Endothelial cell of umbilical vein (primary cell): ENCODE measurements around the gene CCDC6. TPM values are rescaled to one million over a fixed set of nuclear protein-coding genes. Genes with fewer than 3 reads are reported as not detected.

Source experiments
- BruUV-seq: library from RNA; stranded (reverse); fragments of 400-500 nt; replicated peaks from 2 replicates; lab custom pipeline; 2021; lab: Mats Ljungman, UMichigan
- CTCF ChIA-PET: fragments of 300-600, 350-600 bp; sonication (Branson Sonifier 250); formaldehyde crosslinking; loops from one replicate; lab custom pipeline; 2021; ENCODE audit warnings: antibody characterized with exemption, inconsistent platforms; lab: Charles Lee
- POLR2A ChIA-PET: fragments of 300-600, 350-600 bp; sonication (Branson Sonifier 250); formaldehyde crosslinking; loops from one replicate; lab custom pipeline; 2021; ENCODE audit warnings: antibody characterized with exemption, inconsistent platforms; lab: Charles Lee
- DNase-seq: peaks from one replicate; pipeline ENCODE4 v3.0.0-alpha.2; 2011; ENCODE audit warnings: low read depth, low spot score
- FAIRE-seq: peaks from 2 replicates; lab custom pipeline; 2011; peaks lifted over from hg19 to GRCh38; lab: Jason Lieb, UNC
- H2AFZ ChIP-seq: 2 replicates; pipeline ENCODE4 v1.6.0; 2012; ENCODE audit warnings: low read depth, low read length, control low read depth, inconsistent platforms
- H3K27ac ChIP-seq: 2 replicates; pipeline ENCODE4 v1.5.1; 2011; ENCODE audit warnings: low read depth, mild to moderate bottlenecking, control low read depth, low read length, moderate library complexity; ENCODE audit not compliant: insufficient read depth
- H3K27me3 ChIP-seq, 2 experiments: 2 replicates each; pipeline versions ENCODE4 v1.6.0 to v1.6.1; 2011; ENCODE audit warnings: low read length in 2 of 2, mixed read lengths in 1 of 2; ENCODE audit not compliant: control insufficient read depth in 2 of 2, insufficient read depth in 2 of 2
- H3K36me3 ChIP-seq, 2 experiments: 2 replicates in 1 of 2; 3 replicates in 1 of 2; pipeline ENCODE4 v1.5.1; 2011; ENCODE audit warnings: low read length in 2 of 2, mild to moderate bottlenecking in 1 of 2, moderate library complexity in 1 of 2; ENCODE audit not compliant: control insufficient read depth in 2 of 2, insufficient read depth in 2 of 2; ENCODE audit errors: extremely low read depth in 1 of 2
- H3K4me1 ChIP-seq: 3 replicates; pipeline ENCODE4 v1.5.1; 2011; ENCODE audit warnings: mild to moderate bottlenecking, low read length; ENCODE audit not compliant: control insufficient read depth, insufficient read depth; ENCODE audit errors: extremely low read depth
- H3K4me2 ChIP-seq: 2 replicates; pipeline ENCODE4 v1.6.1; 2011; ENCODE audit warnings: low read length, control low read depth, mixed read lengths; ENCODE audit not compliant: insufficient read depth
- H3K4me3 ChIP-seq, 3 experiments: fragments of 200-600 bp in 1 of 3; sonication (generic), shearing (Covaris generic) in 1 of 3; replicated peaks in 1 of 3; 2 replicates each; pipeline ENCODE4 v1.5.1; 2011 to 2016; ENCODE audit warnings: control low read depth in 3 of 3, low read length in 3 of 3, mild to moderate bottlenecking in 2 of 3, inconsistent platforms in 1 of 3, low read depth in 1 of 3, moderate library complexity in 1 of 3; ENCODE audit not compliant: insufficient read depth in 1 of 3
- H3K79me2 ChIP-seq: 2 replicates; pipeline ENCODE4 v1.6.0; 2012; ENCODE audit warnings: low read length, inconsistent platforms; ENCODE audit not compliant: control insufficient read depth, insufficient read depth
- H3K9ac ChIP-seq: replicated peaks from 2 replicates; pipeline ENCODE3; 2011; ENCODE audit warnings: low read length, control low read depth; ENCODE audit not compliant: insufficient read depth; ENCODE audit errors: extremely low read depth
- H3K9me1 ChIP-seq: replicated peaks from 3 replicates; pipeline ENCODE4 v1.6.0; 2011; ENCODE audit warnings: mild to moderate bottlenecking, low read length; ENCODE audit not compliant: control insufficient read depth, insufficient read depth; ENCODE audit errors: extremely low read depth
- H3K9me3 ChIP-seq: replicated peaks from 2 replicates; pipeline ENCODE4 v1.5.1; 2012; ENCODE audit warnings: low read length, inconsistent platforms; ENCODE audit not compliant: control insufficient read depth, insufficient read depth
- H4K20me1 ChIP-seq: replicated peaks from 2 replicates; pipeline ENCODE3; 2011; ENCODE audit warnings: mild to moderate bottlenecking, low read length; ENCODE audit not compliant: control insufficient read depth, insufficient read depth; ENCODE audit errors: extremely low read depth
- CTCF ChIP-seq, 2 donors: IDR thresholded peaks; 1 replicate in 1 of 2; 2 replicates in 1 of 2; pipeline ENCODE4 v1.5.1; 2011; ENCODE audit warnings: low read length in 2 of 2, mild to moderate bottlenecking in 2 of 2, moderate library complexity in 2 of 2, control low read depth in 1 of 2, inconsistent platforms in 1 of 2, low read depth in 1 of 2; ENCODE audit not compliant: insufficient read depth in 1 of 2; ENCODE audit errors: extremely low read depth in 1 of 2
- EZH2 ChIP-seq: IDR thresholded peaks from 2 replicates; pipeline ENCODE4 v1.6.1; 2012; ENCODE audit warnings: borderline replicate concordance, low read depth, mild to moderate bottlenecking, moderate library complexity, low read length, inconsistent platforms; ENCODE audit not compliant: severe bottlenecking
- FOS ChIP-seq: IDR thresholded peaks from 2 replicates; pipeline ENCODE4 v1.6.1; 2011; ENCODE audit warnings: mild to moderate bottlenecking, low read length, moderate library complexity, borderline replicate concordance; ENCODE audit not compliant: insufficient read depth
- GATA2 ChIP-seq: IDR thresholded peaks from 2 replicates; pipeline ENCODE4 v1.7.0; 2011; ENCODE audit warnings: low read depth, mild to moderate bottlenecking, moderate library complexity, mixed read lengths, low read length; ENCODE audit not compliant: insufficient read length, insufficient read depth
- JUN ChIP-seq: IDR thresholded peaks from 2 replicates; pipeline ENCODE4 v1.6.1; 2011; ENCODE audit warnings: borderline replicate concordance, low read depth; ENCODE audit not compliant: insufficient read length, insufficient read depth
- MAX ChIP-seq: IDR thresholded peaks from 2 replicates; pipeline ENCODE4 v1.6.1; 2011; ENCODE audit not compliant: insufficient read depth, insufficient read length
- MYC ChIP-seq: IDR thresholded peaks from one replicate; pipeline ENCODE4 v1.6.1; 2011; ENCODE audit warnings: mild to moderate bottlenecking, low read depth, low read length
- POLR2A ChIP-seq: IDR thresholded peaks from 2 replicates; pipeline ENCODE4 v1.6.1; 2012; ENCODE audit warnings: low read depth, mild to moderate bottlenecking, control low read depth, low read length
- POLR2AphosphoS5 ChIP-seq: IDR thresholded peaks from 2 replicates; pipeline ENCODE4 v1.6.1; 2012; ENCODE audit warnings: low read depth, mild to moderate bottlenecking, control low read depth, low read length, moderate library complexity; ENCODE audit not compliant: insufficient read depth
- dilution Hi-C: fragments of 300-500 bp; cut with MboI; formaldehyde crosslinking; loops from one replicate; pipeline ENCODE4 v1.15.0; 2019; ENCODE audit warnings: low sequenced_read_pairs; ENCODE audit not compliant: extremely low pct_ligation_motif_present
- intact Hi-C: fragments of 100-400 bp; cut with micrococcal nuclease; formaldehyde crosslinking; loops from one replicate; pipeline ENCODE4 v1.10.0; 2022
- polyA plus RNA-seq, 4 experiments: library from polyadenylated mRNA; depleted of rRNA in 3 of 4; stranded (reverse) in 3 of 4; unstranded in 1 of 4; fragments of >200 nt; gene quantifications; 2 replicates each; pipeline versions ENCODE4 v1.2.1 to v1.2.3, GENCODE V29; 2011 to 2012; ENCODE audit warnings: missing spikeins in 1 of 4
- total RNA-seq: library from RNA; stranded (reverse); gene quantifications from 2 replicates; pipeline ENCODE4 v1.2.3, GENCODE V29; 2021

Gene CCDC6
- total and polyA plus RNA-seq, 2 donors (not counting 3 experiments of a cell fraction or from before 2014, with no cell fraction given): 16.8 to 36.8 TPM

- Histone ChIP-seq H3K27me3 (no peaks in the 10 kb centered on the region), H3K9ac (no peak overlapping the region), H3K9me3 (no peaks in the 10 kb centered on the region), H3K4me3 (no peak overlapping the region), H2AFZ (no peak overlapping the region), H4K20me1 (no peaks in the 10 kb centered on the region), H3K4me2 (no peak overlapping the region), H3K27ac (no peak overlapping the region), H3K4me1 (no peaks in the 10 kb centered on the region), H3K36me3 (no peaks in the 10 kb centered on the region), H3K9me1 (no peaks in the 10 kb centered on the region), H3K79me2 (no peaks in the 10 kb centered on the region)
- no peak for DNase-seq
- intact Hi-C loops: no loop called here
- dilution Hi-C loops: no loop called here
- ChIA-PET CTCF (no interaction called here), POLR2A (no interaction called here)
- TF ChIP-seq MAX: no peak
- no peak for TF ChIP-seq POLR2A
- no peak for TF ChIP-seq JUN
- no peak for TF ChIP-seq MYC
- TF ChIP-seq CTCF (IDR thresholded peaks at IDR 0.05; ENCODE audit: extremely low read depth in 1 of 2, insufficient read depth in 1 of 2, low read depth in 1 of 2, low read length in 2 of 2): no peak
- TF ChIP-seq FOS: no peak
- TF ChIP-seq EZH2: no peak
- no peak for TF ChIP-seq GATA2
- TF ChIP-seq POLR2AphosphoS5: no peak
- BruUV-seq: no TSS peak
- no peak for FAIRE-seq
These were observed 164.8 kb downstream of the CCDC6 start for GRCh38 chr10:59741583-59741982.
